ENCODE measurements around the gene DFFB. TPM values are rescaled to one million over a fixed set of nuclear protein-coding genes. Genes with fewer than 3 reads are reported as not detected.

The DFFB gene
- total RNA-seq, 2 experiments from 2014 or later, result 10.6 to 12.5 TPM

DNA sequence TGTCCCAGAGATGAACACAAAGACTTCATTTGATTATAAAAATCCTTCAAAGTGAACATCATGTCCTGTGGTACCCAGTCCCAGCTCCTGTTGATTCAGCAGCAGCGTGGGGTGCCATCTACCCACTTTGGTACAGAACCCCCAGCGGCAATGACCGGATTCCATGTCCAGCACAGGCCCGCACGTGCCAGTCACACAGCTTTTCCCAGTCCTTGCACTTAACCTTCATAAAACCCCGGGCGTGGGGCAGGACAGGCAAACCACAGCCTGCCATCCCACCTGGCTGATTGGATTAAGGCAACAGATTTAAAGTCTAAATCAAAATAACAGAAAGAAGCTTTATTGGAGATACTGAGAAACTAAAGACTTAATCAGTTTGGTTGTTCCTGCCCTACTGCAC lies 15.8 kb upstream of the DFFB start:
- no peaks in the 10 kb centered on the region for H3K27me3 Mint-ChIP-seq
- H3K4me1 Mint-ChIP-seq, result no peaks in the 10 kb centered on the region
- peaks cover 53% of the 10 kb centered on the region for H3K36me3 Mint-ChIP-seq (ENCODE audit: low read depth)
- H3K4me3 Mint-ChIP-seq, result no peak overlapping the region
- ChIA-PET POLR2A (no interaction called here), CTCF (interaction anchor here (1.3 kb wide), 1 partner anchor 15 kb away, joined by 4 read pairs; no protein-coding TSS in a partner anchor)
- H3K27ac Mint-ChIP-seq, result no peak overlapping the region
- no peak for DNase-seq
- peaks cover 6% of the 10 kb centered on the region for H3K9me3 Mint-ChIP-seq

DNA sequence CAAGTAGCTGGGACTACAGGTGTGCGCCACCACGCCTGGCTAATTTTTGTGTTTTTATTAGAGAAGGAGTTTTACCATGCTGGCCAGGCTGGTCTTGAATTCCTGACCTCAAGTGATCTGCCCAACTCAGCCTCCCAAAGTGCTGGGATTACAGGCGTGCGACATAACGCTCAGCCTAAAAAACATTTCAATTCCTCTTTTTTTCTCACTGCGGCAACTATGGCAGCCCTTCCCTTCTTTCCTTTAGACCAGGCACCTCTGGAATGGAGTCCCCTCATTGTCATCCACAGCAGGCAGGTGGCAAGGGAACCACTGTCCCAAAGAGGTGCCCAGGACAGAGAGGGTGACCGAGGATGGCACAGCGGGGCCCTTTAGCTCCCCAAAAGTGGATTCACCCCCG lies 14.4 kb upstream of the DFFB start:
- DNase-seq, result no peak
- Mint-ChIP-seq H3K4me1 (no peaks in the 10 kb centered on the region), H3K4me3 (no peak overlapping the region), H3K27ac (no peak overlapping the region), H3K9me3 (no peaks in the 10 kb centered on the region), H3K27me3 (no peaks in the 10 kb centered on the region), H3K36me3 (ENCODE audit: low read depth) (peaks cover 47% of the 10 kb centered on the region)
- ChIA-PET CTCF (interaction anchor here (1.1 kb wide), 1 partner anchor 11 kb away, joined by 3 read pairs; no protein-coding TSS in a partner anchor), POLR2A (no interaction called here)

DNA sequence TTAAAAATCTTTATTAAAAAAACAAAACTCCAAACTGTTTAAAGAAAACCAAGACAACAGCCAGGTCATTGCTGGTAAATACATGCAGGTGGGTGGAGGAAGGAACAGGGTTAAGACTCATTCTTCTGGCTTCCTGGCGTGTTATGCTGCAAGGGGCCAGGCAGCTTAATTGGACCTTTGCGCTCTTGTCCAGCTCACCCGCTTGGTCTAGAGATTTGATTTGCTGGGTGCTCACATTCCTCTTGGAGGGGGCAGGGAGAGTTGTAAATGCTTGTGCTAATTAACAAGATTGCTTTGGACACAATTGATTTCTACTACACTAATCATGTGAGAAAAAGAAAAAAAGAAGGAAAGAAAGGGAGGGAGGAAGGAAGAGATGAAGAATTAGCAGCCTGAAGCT lies 10.7 kb upstream of the DFFB start:
- no peaks in the 10 kb centered on the region for H3K4me1 Mint-ChIP-seq
- no peaks in the 10 kb centered on the region for H3K27me3 Mint-ChIP-seq
- H3K9me3 Mint-ChIP-seq, result no peaks in the 10 kb centered on the region
- peaks cover 28% of the 10 kb centered on the region for H3K36me3 Mint-ChIP-seq (ENCODE audit: low read depth)
- H3K27ac Mint-ChIP-seq, result no peak overlapping the region
- no peak for DNase-seq
- no peak overlapping the region for H3K4me3 Mint-ChIP-seq
- CTCF ChIA-PET, result no interaction called here
- POLR2A ChIA-PET, result no interaction called here

- Mint-ChIP-seq H3K9me3 (no peaks in the 10 kb centered on the region), H3K36me3 (ENCODE audit: low read depth) (peaks cover 28% of the 10 kb centered on the region)
- CTCF ChIA-PET, result no interaction called here
Observed at GRCh38 chr1:3847081-3847480, 10.2 kb upstream of the DFFB start.

GRCh38 chr1:3850857-3851256 lies 6.4 kb upstream of the DFFB start:
- H3K4me1 Mint-ChIP-seq, result peaks cover 12% of the 10 kb centered on the region
- no peak overlapping the region for H3K4me3 Mint-ChIP-seq
- no peaks in the 10 kb centered on the region for H3K9me3 Mint-ChIP-seq
- ChIA-PET POLR2A (no interaction called here), CTCF (no interaction called here)
- H3K27me3 Mint-ChIP-seq, result no peaks in the 10 kb centered on the region
- peaks cover 13% of the 10 kb centered on the region for H3K36me3 Mint-ChIP-seq (ENCODE audit: low read depth)
- H3K27ac Mint-ChIP-seq, result no peak overlapping the region
- DNase-seq, result no peak

More at GRCh38 chr1:3847081-3847480, 10.2 kb upstream of the DFFB start:
- H3K27ac Mint-ChIP-seq, result no peak overlapping the region
- no peak for DNase-seq
- H3K4me1 Mint-ChIP-seq, result no peaks in the 10 kb centered on the region
- no peaks in the 10 kb centered on the region for H3K27me3 Mint-ChIP-seq
- no peak overlapping the region for H3K4me3 Mint-ChIP-seq
- POLR2A ChIA-PET, result no interaction called here

GRCh38 chr1:3851292-3851691 lies 6.0 kb upstream of the DFFB start:
- POLR2A ChIA-PET, result no interaction called here
- no peak overlapping the region for H3K27ac Mint-ChIP-seq
- no peaks in the 10 kb centered on the region for H3K9me3 Mint-ChIP-seq
- CTCF ChIA-PET, result no interaction called here
- no peaks in the 10 kb centered on the region for H3K27me3 Mint-ChIP-seq
- H3K4me3 Mint-ChIP-seq, result no peak overlapping the region
- DNase-seq, result no peak
- peaks cover 16% of the 10 kb centered on the region for H3K4me1 Mint-ChIP-seq
- peaks cover 13% of the 10 kb centered on the region for H3K36me3 Mint-ChIP-seq (ENCODE audit: low read depth)

DNA sequence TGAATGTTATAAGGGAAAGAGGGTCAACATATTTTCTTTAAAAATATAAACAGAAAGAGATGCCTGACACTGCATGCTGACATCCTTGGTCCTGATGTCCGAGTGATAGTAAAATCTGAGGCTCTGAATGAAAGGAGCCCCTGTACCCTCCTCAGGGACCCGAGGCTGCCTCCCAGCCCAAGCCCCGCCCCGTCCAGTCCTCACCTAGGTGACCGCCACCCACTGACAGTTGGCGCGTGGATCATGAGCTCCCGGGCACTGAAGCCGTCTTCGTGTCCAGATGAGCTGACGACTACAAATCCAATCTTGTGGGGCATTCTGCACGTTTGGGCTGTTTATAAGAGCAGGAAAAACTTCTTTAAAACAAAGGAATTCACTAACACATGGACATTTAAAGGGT lies 5.2 kb upstream of the DFFB start:
- peaks cover 17% of the 10 kb centered on the region for H3K4me1 Mint-ChIP-seq
- ChIA-PET CTCF (no interaction called here), POLR2A (no interaction called here)
- no peaks in the 10 kb centered on the region for H3K27me3 Mint-ChIP-seq
- peaks cover 9% of the 10 kb centered on the region for H3K36me3 Mint-ChIP-seq (ENCODE audit: low read depth)
- no peaks in the 10 kb centered on the region for H3K9me3 Mint-ChIP-seq
- H3K4me3 Mint-ChIP-seq, result no peak overlapping the region
- no peak overlapping the region for H3K27ac Mint-ChIP-seq
- no peak for DNase-seq

- H3K4me3 Mint-ChIP-seq, result no peak overlapping the region
- no peak for DNase-seq
- H3K36me3 Mint-ChIP-seq (ENCODE audit: low read depth), result peaks cover 6% of the 10 kb centered on the region
- POLR2A ChIA-PET, result no interaction called here
- H3K27me3 Mint-ChIP-seq, result no peaks in the 10 kb centered on the region
- CTCF ChIA-PET, result no interaction called here
- H3K9me3 Mint-ChIP-seq, result no peaks in the 10 kb centered on the region
- H3K27ac Mint-ChIP-seq, result peak overlapping the region; percentile 25
- H3K4me1 Mint-ChIP-seq, result peaks cover 21% of the 10 kb centered on the region
Observed at GRCh38 chr1:3852711-3853485, 4.4 kb upstream of the DFFB start.

GRCh38 chr1:3857791-3858129 lies 484 bp downstream of the DFFB start:
- H3K27me3 Mint-ChIP-seq, result no peaks in the 10 kb centered on the region
- ChIA-PET POLR2A (interaction anchor here (0.7 kb wide), 1 partner anchor 45 kb away, joined by 4 read pairs; no protein-coding TSS in a partner anchor), CTCF (interaction anchor here (1.2 to 1.4 kb wide), 2 partner anchors 12 to 133 kb away, joined by 3 to 5 read pairs; no protein-coding TSS in a partner anchor)
- peaks cover 2% of the 10 kb centered on the region for H3K36me3 Mint-ChIP-seq (ENCODE audit: low read depth)
- peaks cover 35% of the 10 kb centered on the region for H3K4me1 Mint-ChIP-seq
- H3K27ac Mint-ChIP-seq, result peak overlapping the region; percentile 96
- no peak for DNase-seq
- no peaks in the 10 kb centered on the region for H3K9me3 Mint-ChIP-seq
- H3K4me3 Mint-ChIP-seq, result peak overlapping the region; percentile 99

DNA sequence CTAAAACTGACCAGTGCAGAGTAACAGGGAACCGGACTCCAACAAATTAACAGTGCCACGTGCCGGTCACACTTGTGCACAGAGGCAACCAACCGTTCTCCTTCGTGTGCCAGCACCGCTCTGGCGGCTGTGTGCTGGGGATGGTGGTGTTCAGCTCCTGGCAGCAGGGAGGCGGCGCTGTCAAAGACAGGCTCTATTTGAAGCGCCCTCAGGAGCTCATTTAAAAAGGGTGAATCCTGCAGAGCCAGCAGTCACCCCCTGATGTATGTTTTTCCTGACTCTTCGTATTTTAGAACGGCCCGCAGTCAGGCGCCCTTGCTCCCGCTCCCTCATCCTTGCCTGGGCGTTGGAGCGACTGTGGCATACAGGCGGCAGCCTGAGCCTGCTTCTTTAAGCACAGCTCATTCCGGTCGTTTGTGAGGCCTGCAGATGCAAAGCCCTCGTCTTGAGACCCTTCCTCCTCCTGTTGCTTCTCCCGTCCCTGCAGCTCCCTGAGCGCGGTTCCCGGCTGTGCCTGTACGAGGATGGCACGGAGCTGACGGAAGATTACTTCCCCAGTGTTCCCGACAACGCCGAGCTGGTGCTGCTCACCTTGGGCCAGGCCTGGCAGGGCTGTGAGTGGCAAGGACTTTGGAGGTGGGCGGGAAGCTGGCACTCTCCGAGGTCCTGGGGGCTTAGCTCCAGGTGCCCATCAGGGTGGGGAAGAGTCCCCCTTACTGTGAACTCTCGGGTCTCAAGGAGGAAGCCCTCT lies 1.1 kb downstream of the DFFB start:
- ChIA-PET POLR2A (interaction anchor here (0.7 kb wide), 1 partner anchor 44 kb away, joined by 4 read pairs; no protein-coding TSS in a partner anchor), CTCF (interaction anchor here (0.7 to 1.4 kb wide), 3 partner anchors 11 to 134 kb away, joined by 3 to 5 read pairs (median 3); no protein-coding TSS in a partner anchor)
- Mint-ChIP-seq H3K27me3 (no peaks in the 10 kb centered on the region), H3K9me3 (no peaks in the 10 kb centered on the region), H3K4me3 (peak overlapping the region; percentile 99), H3K4me1 (peaks cover 35% of the 10 kb centered on the region), H3K27ac (peak overlapping the region; percentile 31), H3K36me3 (ENCODE audit: low read depth) (peaks cover 2% of the 10 kb centered on the region)
- peak; percentile 11 for DNase-seq

GRCh38 chr1:3863231-3863935 lies 6.1 kb downstream of the DFFB start:
- no peak for DNase-seq
- Mint-ChIP-seq H3K36me3 (ENCODE audit: low read depth) (peaks cover 12% of the 10 kb centered on the region), H3K27me3 (no peaks in the 10 kb centered on the region), H3K4me3 (no peak overlapping the region), H3K4me1 (peaks cover 11% of the 10 kb centered on the region), H3K9me3 (no peaks in the 10 kb centered on the region), H3K27ac (no peak overlapping the region)
- POLR2A ChIA-PET, result no interaction called here
- CTCF ChIA-PET, result no interaction called here

GRCh38 chr1:3864884-3865283 lies 7.6 kb downstream of the DFFB start:
- CTCF ChIA-PET, result no interaction called here
- H3K27ac Mint-ChIP-seq, result no peak overlapping the region
- peaks cover 19% of the 10 kb centered on the region for H3K36me3 Mint-ChIP-seq (ENCODE audit: low read depth)
- POLR2A ChIA-PET, result no interaction called here
- no peaks in the 10 kb centered on the region for H3K27me3 Mint-ChIP-seq
- H3K4me1 Mint-ChIP-seq, result peaks cover 1% of the 10 kb centered on the region
- no peak for DNase-seq
- H3K9me3 Mint-ChIP-seq, result peaks cover 3% of the 10 kb centered on the region
- H3K4me3 Mint-ChIP-seq, result no peak overlapping the region

- peaks cover 1% of the 10 kb centered on the region for H3K4me1 Mint-ChIP-seq
- no peak for DNase-seq
- H3K36me3 Mint-ChIP-seq (ENCODE audit: low read depth), result peaks cover 24% of the 10 kb centered on the region
- no peak overlapping the region for H3K27ac Mint-ChIP-seq
- ChIA-PET CTCF (no interaction called here), POLR2A (no interaction called here)
- H3K9me3 Mint-ChIP-seq, result peaks cover 3% of the 10 kb centered on the region
- no peaks in the 10 kb centered on the region for H3K27me3 Mint-ChIP-seq
- H3K4me3 Mint-ChIP-seq, result no peak overlapping the region
Observed at GRCh38 chr1:3865606-3866160, 8.4 kb downstream of the DFFB start.

Data from activated CD4-positive, alpha-beta T cell treated with anti-CD3 and anti-CD28 coated beads, Interleukin-2, amount 10 ng/mL, durations not matched to agents 7 days and 5 days (primary cell).